Non-pigmented ciliary epithelial cell (primary cell): Measurements from ENCODE around the gene NMU.
"Not testable (repeated sequence)": the region's sequence is repeated elsewhere in the genome, so short reads cannot be mapped to it uniquely, and the experiment has no call there.

ENCODE experiments used
- DNase-seq: peaks from one replicate; pipeline ENCODE4 v3.0.0-alpha.2; 2010; ENCODE audit warnings: low read depth

The NMU gene

DNA sequence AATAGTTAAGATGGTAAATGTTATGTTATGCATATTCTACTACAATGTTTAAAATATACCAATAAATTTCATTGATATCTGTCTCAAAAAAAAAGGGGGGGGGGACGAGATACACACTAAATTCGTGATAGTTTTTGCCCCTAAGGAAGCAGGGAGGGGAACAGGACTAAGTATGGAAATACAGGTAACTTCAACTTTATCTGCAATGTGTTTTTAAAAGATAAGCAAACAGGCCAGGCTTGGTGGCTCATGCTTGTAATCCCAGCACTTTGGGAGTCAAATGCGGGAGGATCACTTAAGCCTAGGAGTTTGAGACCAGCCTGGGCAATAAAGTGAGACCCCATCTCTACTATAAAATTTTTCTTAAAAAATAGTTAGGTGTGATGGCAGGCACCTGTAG lies 76.0 kb downstream of the NMU start:
- no peak for DNase-seq

DNA sequence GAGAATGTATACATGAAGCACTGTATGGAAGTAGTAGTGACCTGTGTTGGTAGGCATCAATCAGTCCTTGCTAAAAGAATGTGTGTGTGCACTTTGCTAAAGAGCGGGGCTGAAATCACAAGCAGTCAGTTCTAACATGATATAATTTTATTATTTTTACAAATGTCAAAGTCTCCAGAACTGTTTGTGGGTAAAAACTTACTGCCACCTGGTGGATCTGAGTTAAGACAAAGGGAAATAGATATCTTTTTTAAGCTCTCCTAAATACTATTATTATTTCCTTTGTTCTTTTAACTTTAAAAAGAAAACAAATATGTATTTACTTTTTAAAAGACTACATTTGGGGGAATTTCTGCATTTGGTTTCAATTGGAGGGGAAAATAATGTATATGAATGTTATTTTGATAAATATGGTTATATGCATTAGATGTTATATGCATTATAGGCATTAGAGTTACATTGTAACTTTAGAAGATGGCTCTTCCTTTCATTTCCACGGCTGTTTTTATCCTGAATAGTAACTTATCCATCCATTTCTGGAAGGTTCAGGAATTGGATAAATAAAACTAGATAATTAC lies 81.6 kb downstream of the NMU start:
- DNase-seq: no peak

DNA sequence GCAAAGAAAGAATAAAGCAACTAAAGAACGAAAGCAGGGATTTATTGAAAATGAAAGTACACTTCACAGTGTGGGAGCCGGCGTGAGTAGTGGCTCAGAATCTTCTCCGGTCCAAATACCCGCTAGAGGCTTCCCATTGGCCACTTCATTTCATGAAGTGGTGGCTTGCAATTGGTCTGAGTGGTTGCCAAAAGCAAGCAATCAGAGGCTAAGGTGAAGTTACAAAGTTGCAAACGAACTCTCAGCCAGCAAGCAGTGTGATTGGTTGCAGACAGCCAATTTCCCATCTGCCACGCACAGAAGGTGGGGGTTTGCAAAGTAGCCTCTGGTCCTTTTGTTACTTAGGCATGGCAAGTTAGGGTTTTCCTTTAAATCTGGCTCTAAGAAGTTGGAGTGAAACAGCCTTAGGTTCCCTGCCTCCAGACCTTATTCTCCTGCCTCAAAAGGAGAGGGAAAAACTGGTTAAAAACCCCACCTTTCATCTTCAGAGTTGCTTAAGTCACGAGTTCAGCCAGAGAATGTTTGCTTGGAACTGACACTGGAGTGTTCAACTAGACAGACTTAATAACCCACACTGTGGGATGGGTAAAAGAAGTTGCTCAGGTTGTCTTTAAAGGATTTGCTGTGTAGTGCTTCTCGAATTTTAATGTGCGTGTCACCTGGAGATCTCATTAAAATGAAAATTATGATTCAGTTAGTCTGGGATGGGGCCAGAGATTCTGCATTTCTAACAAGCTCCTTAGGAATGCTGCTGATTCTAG lies 82.5 kb downstream of the NMU start:
- DNase-seq: no peak

GRCh38 chr4:55551964-55552363 lies 84.1 kb downstream of the NMU start:
- not testable (repeated sequence) for DNase-seq

DNA sequence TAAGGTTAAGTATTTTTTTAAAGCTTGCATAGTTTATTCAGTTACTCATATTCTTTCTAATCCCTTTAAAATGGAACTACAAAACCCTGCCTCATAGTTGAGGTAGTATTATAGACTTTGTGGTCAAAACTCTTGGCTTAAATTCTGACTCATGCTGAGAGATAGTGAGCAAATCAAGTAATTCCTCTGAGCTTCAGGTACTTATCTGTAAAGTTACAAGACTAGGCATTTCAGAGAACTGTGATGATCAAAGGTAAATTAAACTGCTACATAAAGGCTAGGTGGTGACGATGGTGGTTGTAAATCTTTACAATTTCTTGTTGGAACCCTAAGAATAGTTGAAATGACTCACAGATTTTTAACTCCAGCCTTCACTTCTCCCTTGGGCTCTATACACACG lies 86.2 kb downstream of the NMU start:
- DNase-seq: peak; percentile 78

DNA sequence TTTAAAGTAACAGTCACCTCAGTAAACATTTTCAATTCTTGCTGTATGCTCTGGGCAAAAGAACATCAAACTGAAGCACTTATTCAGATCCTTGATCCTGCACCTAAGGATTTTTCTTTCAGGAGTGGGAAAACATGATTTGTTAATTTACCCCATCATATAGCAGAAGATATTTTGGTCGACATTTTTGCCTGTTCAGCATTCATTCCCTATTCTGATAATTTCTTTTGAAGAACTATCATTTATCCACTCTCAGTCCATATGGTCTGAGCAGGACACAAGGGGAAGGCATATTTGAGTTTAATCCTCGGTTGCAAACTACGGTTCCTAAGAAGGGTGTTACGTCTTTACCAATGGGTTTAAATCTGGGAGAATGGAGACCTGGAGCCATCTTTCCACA lies 88.2 kb downstream of the NMU start:
- no peak for DNase-seq

GRCh38 chr4:55547466-55547770 lies 88.7 kb downstream of the NMU start:
- DNase-seq: no peak

DNA sequence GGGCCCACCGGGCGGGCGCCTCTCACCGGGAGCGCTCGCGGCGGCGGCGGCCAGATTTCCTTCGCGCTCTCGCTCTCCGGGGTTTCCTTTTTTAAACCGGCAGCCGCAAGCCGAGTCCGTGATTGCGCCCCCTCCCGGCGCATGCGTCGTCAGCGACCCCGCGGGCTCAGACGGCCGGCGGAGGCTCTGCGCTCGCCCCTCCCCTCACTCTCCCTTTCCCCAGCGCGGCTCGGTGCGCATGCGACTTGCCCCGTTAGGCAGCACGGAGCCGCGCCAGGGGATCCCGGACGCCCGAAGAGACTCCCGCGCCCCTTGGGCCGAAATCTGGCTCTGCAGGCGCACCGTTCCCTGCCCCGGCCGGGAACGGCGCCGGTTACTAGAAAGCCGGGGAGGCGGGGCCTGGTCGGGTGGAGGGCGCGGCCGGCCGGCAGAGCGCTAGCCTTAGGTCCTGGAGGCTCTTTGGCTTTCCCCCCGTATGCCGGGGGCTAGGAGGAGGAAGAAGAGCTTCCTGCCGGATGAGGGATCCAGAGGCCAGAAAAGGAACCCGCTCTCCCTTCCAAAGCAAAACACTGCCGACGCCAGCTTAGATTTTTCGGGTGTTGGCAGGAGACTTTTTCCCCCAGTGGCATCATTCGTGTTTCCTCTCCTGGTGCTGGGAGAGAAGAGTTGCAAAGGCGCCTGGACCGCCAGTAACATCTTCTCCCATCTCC lies 89.2 kb downstream of the NMU start, which contains the start of gene CLOCK:
CLOCK (minus strand) TSS at position 154 of the 710 bp plus-strand sequence. CDS start 64,124 bp downstream, outside the sequence.
- DNase-seq: no peak

GRCh38 chr4:55546506-55546755 lies 89.7 kb downstream of the NMU start:
- DNase-seq: no peak

GRCh38 chr4:55545641-55546505 lies 90.2 kb downstream of the NMU start:
- no peak for DNase-seq
